OCI-LY7 (cell line): ENCODE data around the gene OR9K2.

Experiments
- EZH2phosphoT487 ChIP-seq: fragments of 200-600 bp; sonication (generic); IDR thresholded peaks from 2 replicates; pipeline ENCODE4 v1.6.1; 2018; ENCODE audit warnings: low read depth, borderline replicate concordance, mild to moderate bottlenecking, mixed run types, antibody characterized with exemption, low read length, moderate library complexity, mixed read lengths
- TF ChIP-seq, protein P1 (sequence below): fragments of 200-600 bp; sonication (generic); conservative IDR thresholded peaks from 2 replicates; pipeline ENCODE4 v1.5.1; 2014; ENCODE audit warnings: mild to moderate bottlenecking, antibody characterized with exemption, low read length, moderate library complexity, mixed read lengths

DNA sequence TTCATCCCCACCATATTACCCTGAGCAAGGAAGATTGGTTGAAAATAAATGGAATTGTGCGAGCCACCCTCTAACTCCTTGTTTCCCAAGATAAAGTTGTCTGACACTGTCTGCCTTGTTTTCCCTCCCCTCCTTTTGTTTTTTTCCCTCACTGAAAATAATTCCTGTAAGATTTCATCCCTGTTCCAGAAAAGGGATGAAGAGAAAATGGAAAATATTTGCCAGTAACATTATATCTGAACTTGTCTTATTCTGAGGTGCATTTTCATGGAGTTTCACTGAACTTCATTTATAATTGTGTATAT, 17.3 kb downstream of the OR9K2 start:
- TF ChIP-seq, protein P1, sequence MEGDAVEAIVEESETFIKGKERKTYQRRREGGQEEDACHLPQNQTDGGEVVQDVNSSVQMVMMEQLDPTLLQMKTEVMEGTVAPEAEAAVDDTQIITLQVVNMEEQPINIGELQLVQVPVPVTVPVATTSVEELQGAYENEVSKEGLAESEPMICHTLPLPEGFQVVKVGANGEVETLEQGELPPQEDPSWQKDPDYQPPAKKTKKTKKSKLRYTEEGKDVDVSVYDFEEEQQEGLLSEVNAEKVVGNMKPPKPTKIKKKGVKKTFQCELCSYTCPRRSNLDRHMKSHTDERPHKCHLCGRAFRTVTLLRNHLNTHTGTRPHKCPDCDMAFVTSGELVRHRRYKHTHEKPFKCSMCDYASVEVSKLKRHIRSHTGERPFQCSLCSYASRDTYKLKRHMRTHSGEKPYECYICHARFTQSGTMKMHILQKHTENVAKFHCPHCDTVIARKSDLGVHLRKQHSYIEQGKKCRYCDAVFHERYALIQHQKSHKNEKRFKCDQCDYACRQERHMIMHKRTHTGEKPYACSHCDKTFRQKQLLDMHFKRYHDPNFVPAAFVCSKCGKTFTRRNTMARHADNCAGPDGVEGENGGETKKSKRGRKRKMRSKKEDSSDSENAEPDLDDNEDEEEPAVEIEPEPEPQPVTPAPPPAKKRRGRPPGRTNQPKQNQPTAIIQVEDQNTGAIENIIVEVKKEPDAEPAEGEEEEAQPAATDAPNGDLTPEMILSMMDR: peak; percentile 42; the same call in 1 of the 2 replicates
- no peak for TF ChIP-seq EZH2phosphoT487
